Measurements from ENCODE around the gene CTNNA2.

CTNNA2 gene

DNA sequence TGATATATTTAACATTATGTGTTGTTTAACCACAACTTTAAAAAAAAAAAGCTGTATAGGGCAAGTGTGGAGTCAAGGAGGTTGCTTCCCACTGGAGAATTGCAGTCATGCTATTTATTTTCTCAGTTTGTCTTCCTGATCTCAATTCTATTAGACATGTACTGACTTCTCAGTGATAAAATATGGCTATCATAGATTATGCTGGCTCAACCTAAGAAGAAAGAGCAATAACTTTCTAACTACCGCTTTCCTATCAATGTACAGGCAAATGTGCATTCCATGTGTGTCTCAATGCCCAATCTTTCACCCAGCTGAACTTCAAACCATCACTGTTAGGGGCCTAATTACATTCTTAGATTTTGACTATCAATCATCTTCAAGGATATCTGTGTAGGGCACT, 201.4 kb downstream of the CTNNA2 start:
- DNase-seq: no peak

DNA sequence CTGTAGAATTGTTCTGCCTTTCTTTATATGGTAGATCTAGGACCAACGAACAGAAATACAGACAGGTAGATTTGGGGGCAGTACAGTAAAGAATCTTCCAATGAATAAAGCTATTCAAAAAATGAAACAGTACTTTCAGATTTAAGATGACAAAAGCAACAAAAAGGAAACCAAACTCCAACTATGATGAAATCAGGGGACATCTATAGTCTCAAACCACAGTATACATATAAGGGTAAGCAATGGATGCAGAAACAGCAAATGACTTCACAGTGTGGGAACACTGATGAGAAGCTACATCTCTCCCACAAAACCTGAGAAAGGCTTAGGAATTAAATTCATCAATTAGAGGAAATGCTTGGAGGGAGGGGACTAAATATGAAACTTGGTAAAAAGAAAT, 202.5 kb downstream of the CTNNA2 start:
- DNase-seq: no peak

DNA sequence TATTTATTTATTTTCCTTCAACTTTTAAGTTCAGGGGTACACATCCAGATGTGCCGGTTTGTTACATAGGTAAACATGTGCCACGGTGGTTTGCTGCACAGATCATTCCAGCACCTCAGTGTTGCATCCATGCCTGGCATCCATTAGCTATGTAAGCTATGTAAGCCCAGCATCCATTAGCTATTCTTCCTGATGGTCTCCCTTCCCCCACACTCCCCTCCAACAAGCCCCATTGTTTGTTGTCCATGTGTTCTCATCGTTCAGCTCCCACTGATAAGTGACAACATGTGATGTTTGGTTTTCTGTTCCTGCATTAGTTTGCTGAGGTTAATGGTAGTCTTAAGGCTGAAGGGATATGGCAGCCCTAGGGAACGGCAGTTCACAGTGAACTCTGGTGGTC, 203.4 kb downstream of the CTNNA2 start:
- no peak for DNase-seq

DNA sequence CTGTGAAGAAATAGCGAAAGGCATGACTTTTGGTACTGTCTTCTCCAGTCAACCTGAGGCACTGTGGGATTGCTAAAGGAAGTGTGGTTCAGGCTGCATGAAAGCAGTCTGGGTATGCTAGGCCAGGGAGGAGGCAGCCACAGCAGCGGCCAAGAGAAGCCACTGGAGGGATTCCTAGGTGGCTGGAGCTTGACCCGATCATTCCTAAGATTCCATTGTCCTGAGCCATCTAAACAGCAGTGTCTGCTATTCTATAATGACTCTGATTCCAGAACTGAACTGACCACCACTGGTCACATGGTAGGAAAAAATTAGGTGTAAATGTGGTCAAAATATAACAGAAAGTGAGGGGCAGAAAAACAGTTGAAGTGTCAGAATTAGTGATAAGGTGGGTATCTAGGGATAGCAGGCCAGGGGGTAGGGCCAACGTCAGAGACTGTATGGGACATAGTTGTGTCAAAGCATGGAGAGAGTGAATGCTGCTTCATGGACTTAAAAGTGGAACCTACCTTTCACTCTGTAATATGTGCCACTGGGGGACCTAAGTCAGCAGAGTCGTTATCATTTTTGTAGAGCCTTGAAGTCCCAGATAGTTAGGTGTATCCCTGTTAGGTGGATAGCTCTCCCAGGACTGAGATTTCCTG, 204.6 kb downstream of the CTNNA2 start:
- DNase-seq: no peak

GRCh38 chr2:79721061-79721460, 208.2 kb downstream of the CTNNA2 start:
- DNase-seq: no peak

DNA sequence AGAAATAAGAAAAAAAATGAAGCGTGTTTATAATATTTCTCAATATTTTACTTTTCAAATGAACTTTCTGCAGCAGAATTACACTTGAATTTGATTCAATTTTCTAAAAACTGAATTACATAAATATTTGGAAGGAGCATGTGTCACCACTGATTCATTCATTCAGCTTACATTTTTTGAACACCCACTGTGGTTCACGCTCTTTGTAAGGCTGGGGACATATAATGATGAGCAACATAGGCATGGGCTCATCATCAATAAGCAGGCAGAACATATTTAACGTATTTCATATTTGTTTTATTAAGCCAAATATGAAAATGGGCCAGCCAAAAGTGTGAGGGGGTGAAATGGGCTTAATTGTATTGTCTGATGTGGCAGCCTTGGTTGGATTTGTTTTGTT, 209.1 kb downstream of the CTNNA2 start:
- no peak for DNase-seq

DNA sequence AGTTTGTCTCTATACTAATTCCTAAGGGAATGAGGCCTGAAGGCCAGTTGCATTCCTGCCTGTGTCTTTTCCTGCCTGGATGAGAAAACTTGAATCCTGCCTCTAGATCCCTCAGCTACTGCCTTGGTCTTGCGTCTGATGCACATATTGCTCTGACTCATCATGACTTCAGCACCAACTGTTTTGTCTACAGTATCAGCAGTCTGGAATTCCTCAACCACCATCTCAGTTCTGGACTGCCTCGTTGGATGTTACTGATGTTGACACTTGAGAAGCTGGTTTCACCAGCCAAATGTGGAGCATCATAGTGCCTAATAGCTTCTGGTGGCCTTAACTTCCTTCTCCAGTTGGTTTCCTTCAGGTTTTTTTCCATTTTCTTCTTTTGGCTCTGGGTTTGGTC, 211.0 kb downstream of the CTNNA2 start:
- DNase-seq: no peak

DNA sequence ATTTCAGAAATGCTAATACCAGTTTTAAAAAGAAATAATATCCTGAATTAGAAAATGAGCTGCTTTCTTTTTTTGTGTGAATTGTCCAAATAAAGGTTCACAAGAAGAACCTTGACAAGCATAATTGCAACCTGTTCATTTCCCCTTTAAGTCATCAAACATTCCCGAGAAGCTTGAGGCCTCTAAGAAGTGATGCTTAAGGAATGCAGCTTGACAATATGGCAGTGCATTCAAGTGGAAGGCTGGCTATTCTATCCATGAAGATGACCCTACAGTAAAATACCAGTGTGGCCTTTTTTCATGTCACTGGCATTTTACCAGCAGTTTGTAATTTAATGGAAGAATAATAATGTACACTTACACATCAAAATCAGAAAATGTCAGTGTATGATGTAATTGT, 216.7 kb downstream of the CTNNA2 start:
- no peak for DNase-seq

DNA sequence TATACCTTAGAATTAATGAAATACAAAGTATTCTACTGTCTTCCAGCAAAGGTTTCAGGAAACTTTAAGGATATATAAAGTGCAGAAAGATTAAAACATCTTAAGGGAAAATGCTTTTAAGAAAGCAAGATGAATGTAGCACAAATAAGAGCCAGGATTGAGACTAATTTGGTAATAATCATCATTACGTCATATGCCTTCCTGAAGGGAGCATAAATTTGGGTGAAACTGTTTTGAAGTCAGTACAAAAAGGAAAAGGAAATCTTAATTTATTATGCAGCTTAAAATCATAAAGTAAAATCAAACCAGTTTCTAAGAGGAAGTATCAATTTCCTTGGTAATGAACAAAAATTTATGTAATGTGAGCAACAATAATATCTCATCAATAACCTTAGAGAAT, 221.7 kb downstream of the CTNNA2 start:
- DNase-seq: no peak

- no peak for DNase-seq
Observed at GRCh38 chr2:79740879-79741443, 228.1 kb downstream of the CTNNA2 start.

GRCh38 chr2:79750321-79750720, 237.5 kb downstream of the CTNNA2 start:
- DNase-seq: no peak

DNA sequence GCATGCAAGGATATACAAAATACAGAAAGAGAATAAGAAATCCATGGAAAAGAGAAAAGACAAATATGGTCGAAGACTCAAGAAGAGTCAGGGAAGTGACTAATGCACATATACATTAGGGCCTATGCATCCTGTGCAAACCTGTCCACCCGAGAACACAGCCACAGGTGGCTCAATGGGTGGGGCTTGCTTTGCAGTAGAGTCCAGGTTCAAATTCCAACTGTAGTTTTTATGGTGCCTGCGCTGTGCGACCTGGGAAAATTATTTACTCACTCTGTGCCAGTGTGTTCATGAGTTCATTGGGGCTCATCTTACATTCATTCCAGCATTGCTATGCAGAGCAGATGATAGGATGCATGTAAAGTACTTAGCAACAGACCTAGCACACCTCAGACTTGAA, 244.7 kb downstream of the CTNNA2 start:
- DNase-seq: no peak

- DNase-seq: no peak
Observed at GRCh38 chr2:79758042-79758441, 245.2 kb downstream of the CTNNA2 start.

GRCh38 chr2:79758749-79759282, 246.0 kb downstream of the CTNNA2 start:
- no peak for DNase-seq

DNA sequence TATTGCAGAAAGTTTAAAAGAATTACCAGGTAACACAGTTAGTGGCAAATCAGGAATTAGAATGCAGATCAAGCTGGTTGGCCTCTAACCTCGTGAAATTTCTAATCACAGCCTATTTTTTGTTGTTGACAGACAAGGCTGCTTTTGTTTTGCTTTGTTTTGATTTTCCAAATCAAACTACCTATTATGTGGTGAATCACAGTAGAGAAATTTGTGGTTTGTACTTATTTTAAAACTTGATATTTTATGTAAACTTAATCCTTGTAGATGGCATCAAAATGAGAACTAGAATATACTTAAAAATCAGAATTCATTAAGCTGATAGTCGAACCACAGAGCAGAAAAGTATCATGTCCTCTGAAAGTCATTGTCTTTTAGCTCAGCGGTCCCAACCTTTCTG, 258.1 kb downstream of the CTNNA2 start:
- DNase-seq: no peak

DNA sequence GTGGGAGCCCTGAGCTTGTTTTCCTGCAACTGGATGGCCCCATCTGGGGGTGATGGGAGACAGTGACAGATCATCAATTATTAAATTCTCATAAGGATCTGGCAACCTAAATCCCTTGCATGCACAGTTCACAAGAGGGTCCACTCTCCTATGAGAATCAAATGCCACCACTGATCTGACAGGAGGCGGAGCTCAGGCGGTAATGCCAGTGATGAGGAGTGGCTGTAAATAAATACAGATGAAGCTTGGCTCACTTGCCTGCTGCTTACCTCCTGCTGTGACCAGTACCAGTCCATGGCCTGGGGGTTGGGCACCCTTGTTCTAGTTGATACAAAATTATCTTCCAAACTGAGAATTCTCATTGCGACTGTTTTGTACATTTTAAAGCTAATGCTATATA, 258.6 kb downstream of the CTNNA2 start:
- no peak for DNase-seq

GRCh38 chr2:79774016-79774415, 261.2 kb downstream of the CTNNA2 start:
- DNase-seq: no peak

DNA sequence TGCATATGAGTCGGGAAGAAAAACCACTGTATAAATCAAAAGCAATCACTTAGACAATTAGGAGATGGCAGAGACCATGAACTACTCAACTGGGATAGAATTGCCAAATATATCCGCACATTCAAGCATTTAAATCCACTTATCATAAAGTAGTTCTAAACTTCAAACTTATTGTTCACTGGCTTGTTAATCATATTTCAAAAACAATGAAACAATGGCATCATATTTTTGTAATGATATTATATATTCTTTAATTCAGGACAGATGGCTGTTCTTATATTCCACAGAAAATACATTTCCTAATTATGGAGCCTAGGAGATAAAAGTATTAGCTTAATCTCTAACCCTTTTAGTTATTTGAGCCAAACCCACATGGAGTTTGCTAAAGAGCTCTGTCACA, 263.6 kb downstream of the CTNNA2 start:
- DNase-seq: no peak

- DNase-seq: no peak
Observed at GRCh38 chr2:79780781-79781180, 267.9 kb downstream of the CTNNA2 start.

GRCh38 chr2:79782576-79783452, 270.0 kb downstream of the CTNNA2 start:
- DNase-seq: no peak

DNA sequence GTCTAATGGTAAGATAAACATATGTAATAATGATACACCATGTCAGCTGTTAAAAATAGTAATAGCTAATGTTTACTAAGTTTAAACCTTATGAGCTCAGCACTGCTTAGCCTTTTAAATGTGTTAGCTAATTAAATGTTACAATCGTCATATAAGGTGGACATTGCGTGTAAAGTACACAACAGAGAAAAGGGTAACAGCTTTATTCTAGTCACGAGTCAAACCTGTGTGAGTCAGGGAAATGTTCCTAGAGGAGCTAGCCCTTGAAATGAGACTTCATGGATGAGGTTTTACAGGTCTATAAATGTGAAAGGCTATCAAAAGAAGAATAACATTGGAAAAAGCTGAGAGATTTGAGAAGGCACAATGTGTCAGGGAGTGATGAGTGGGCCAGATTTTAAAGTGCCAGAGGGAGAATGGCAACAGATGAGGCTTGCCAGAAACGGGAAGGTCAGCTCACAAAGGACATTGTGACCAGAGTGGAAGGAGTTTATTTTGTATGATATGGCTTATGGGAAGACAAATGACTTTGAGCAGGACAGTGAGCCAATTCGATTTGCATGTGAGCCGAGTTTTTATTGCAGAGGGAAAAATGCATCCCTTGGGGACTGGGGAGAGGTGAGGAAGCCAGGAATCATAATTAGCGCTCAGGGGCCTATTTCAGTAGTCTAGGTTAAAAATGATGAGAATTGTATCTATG, 276.3 kb downstream of the CTNNA2 start:
- no peak for DNase-seq

DNA sequence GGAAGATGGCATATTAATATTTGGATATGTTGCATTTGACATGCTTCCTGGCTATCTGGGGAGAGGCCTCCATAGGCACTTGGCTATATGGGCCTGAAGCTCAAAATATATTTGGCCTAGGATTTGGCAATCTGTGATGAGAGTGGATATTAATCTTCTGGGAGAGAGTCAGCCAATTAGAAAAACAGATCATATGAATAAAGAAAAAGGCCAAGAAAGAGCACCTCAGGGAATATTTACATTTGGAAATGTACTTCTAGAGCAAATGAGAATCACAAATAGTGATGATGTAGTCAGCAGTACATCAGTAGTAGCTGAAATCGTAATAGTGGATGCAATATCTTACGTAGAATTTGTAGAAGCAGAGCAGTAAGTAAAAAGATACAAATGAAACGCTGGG, 277.0 kb downstream of the CTNNA2 start:
- no peak for DNase-seq

GRCh38 chr2:79792090-79792489, 279.2 kb downstream of the CTNNA2 start:
- DNase-seq: no peak
